SK-N-SH (cell line): ENCODE measurements around the gene KDM4C. TPM values are rescaled to one million over a fixed set of nuclear protein-coding genes. Genes with fewer than 3 reads are reported as not detected.

ENCODE experiments used
- CTCF ChIA-PET: fragments of 300-600, 350-600 bp; formaldehyde crosslinking; extraction: SDS; loops from one replicate; lab custom pipeline; 2021; lab: Yijun Ruan, JAX
- POLR2A ChIA-PET: fragments of 350-600 bp; sonication (Branson Sonifier 250); formaldehyde crosslinking; extraction: SDS; loops from one replicate; lab custom pipeline; 2020; ENCODE audit warnings: antibody characterized with exemption, inconsistent platforms; lab: Yijun Ruan, JAX
- DNase-seq: peaks from one replicate; pipeline ENCODE4 v3.0.0; 2012
- H2AFZ ChIP-seq: fragments of 200-600 bp; sonication (generic); 2 replicates; pipeline ENCODE4 v1.8.1; 2016; ENCODE audit warnings: antibody characterized with exemption, mild to moderate bottlenecking, low read depth
- H3F3A ChIP-seq: fragments of 200-600 bp; sonication (generic); replicated peaks from 2 replicates; pipeline ENCODE3; 2016; ENCODE audit warnings: antibody characterized with exemption, mild to moderate bottlenecking; ENCODE audit not compliant: insufficient read depth
- H3K27ac ChIP-seq, 2 experiments: fragments of 200-500 bp in 1 of 2; fragments of 200-600 bp in 1 of 2; sonication (Bioruptor generic) in 1 of 2; sonication (generic), shearing (Covaris generic) in 1 of 2; 2 replicates each; pipeline versions ENCODE4 v1.5.1 to v1.6.1; 2014 to 2016; ENCODE audit warnings: low read depth in 2 of 2, inconsistent platforms in 1 of 2, low read length in 1 of 2, mild to moderate bottlenecking in 1 of 2, mixed read lengths in 1 of 2
- H3K27me3 ChIP-seq: fragments of 200-600 bp; sonication (generic), shearing (Covaris generic); 2 replicates; pipeline ENCODE4 v1.6.1; 2016; ENCODE audit warnings: mixed run types; ENCODE audit not compliant: insufficient read depth
- H3K36me3 ChIP-seq, 2 experiments: fragments of 200-500 bp in 1 of 2; fragments of 200-600 bp in 1 of 2; sonication (Bioruptor generic) in 1 of 2; sonication (generic) in 1 of 2; replicated peaks in 1 of 2; 2 replicates each; pipeline versions ENCODE3 to v1.5.1; 2014 to 2016; ENCODE audit warnings: low read length in 1 of 2, mild to moderate bottlenecking in 1 of 2; ENCODE audit not compliant: insufficient read depth in 2 of 2, control insufficient read depth in 1 of 2
- H3K4me1 ChIP-seq, 2 experiments: fragments of 200-500 bp in 1 of 2; fragments of 200-600 bp in 1 of 2; sonication (Bioruptor generic) in 1 of 2; sonication (generic), shearing (Covaris generic) in 1 of 2; 2 replicates each; pipeline versions ENCODE4 v1.5.1 to v1.6.1; 2014 to 2016; ENCODE audit warnings: low read depth in 1 of 2, low read length in 1 of 2, mixed run types in 1 of 2; ENCODE audit not compliant: insufficient read depth in 2 of 2, control insufficient read depth in 1 of 2
- H3K4me2 ChIP-seq: fragments of 200-600 bp; sonication (generic), shearing (Covaris generic); 2 replicates; pipeline ENCODE4 v1.6.1; 2017; ENCODE audit warnings: mixed run types
- H3K4me3 ChIP-seq, 2 experiments: fragments of 200-500 bp in 1 of 2; fragments of 200-600 bp in 1 of 2; sonication (Bioruptor generic) in 1 of 2; sonication (generic), shearing (Covaris generic) in 1 of 2; 2 replicates each; pipeline versions ENCODE4 v1.5.1 to v1.8.1; 2014 to 2016; ENCODE audit warnings: low read depth in 2 of 2, inconsistent platforms in 1 of 2, low read length in 1 of 2, mild to moderate bottlenecking in 1 of 2, mixed read lengths in 1 of 2, moderate library complexity in 1 of 2
- H3K79me2 ChIP-seq: fragments of 200-600 bp; sonication (generic); 2 replicates; pipeline ENCODE4 v1.8.1; 2017; ENCODE audit warnings: mild to moderate bottlenecking; ENCODE audit not compliant: insufficient read depth
- H3K9ac ChIP-seq: fragments of 200-600 bp; sonication (generic); 2 replicates; pipeline ENCODE4 v1.6.1; 2017; ENCODE audit warnings: mixed run types
- H3K9me2 ChIP-seq: fragments of 200-600 bp; sonication (generic); 2 replicates; pipeline ENCODE4 v1.6.1; 2017; ENCODE audit warnings: mixed run types
- H3K9me3 ChIP-seq: fragments of 200-600 bp; sonication (generic); 2 replicates; pipeline ENCODE4 v1.6.1; 2017; ENCODE audit warnings: mixed run types, mild to moderate bottlenecking, moderate library complexity
- H4K20me1 ChIP-seq: fragments of 200-600 bp; sonication (generic); 2 replicates; pipeline ENCODE4 v1.6.1; 2017; ENCODE audit warnings: mild to moderate bottlenecking, mixed run types; ENCODE audit not compliant: insufficient read depth
- CHD2 ChIP-seq: fragments of 150-350 bp; IDR thresholded peaks from 2 replicates; pipeline ENCODE4 v1.6.1; 2018; ENCODE audit warnings: low read length; ENCODE audit not compliant: partially characterized antibody
- EP300 ChIP-seq, 2 experiments: IDR thresholded peaks; 2 replicates each; pipeline versions ENCODE4 v1.4.0 to v1.6.1; 2012; ENCODE audit warnings: borderline replicate concordance in 1 of 2, low read depth in 1 of 2, low read length in 1 of 2
- EZH2phosphoT487 ChIP-seq: fragments of 200-600 bp; sonication (generic); IDR thresholded peaks from 2 replicates; pipeline ENCODE4 v1.6.1; 2017; ENCODE audit warnings: low read depth, mixed run types, mild to moderate bottlenecking, antibody characterized with exemption, moderate library complexity, borderline replicate concordance
- FOSL2 ChIP-seq: IDR thresholded peaks from 2 replicates; pipeline ENCODE4 v1.4.0; 2012; ENCODE audit warnings: low read depth, mild to moderate bottlenecking, moderate library complexity, borderline replicate concordance
- FOXJ3 ChIP-seq: sonication (generic); formaldehyde crosslinking; IDR thresholded peaks from 2 replicates; pipeline ENCODE4 v1.5.1; 2020; ENCODE audit warnings: mild to moderate bottlenecking, missing genetic modification reagents
- FOXM1 ChIP-seq: IDR thresholded peaks from 2 replicates; pipeline ENCODE4 v1.4.0; 2012; ENCODE audit warnings: low read depth, mild to moderate bottlenecking
- GABPA ChIP-seq: IDR thresholded peaks from 2 replicates; pipeline ENCODE4 v1.4.0; 2012; ENCODE audit warnings: low read depth, mild to moderate bottlenecking
- MXI1 ChIP-seq: IDR thresholded peaks from 2 replicates; pipeline ENCODE4 v1.6.1; 2012; ENCODE audit warnings: mild to moderate bottlenecking, low read depth, low read length, improper control_type of control experiment
- NFIC ChIP-seq: IDR thresholded peaks from 2 replicates; pipeline ENCODE4 v1.4.0; 2012; ENCODE audit warnings: borderline replicate concordance
- RXRA ChIP-seq: IDR thresholded peaks from 2 replicates; pipeline ENCODE4 v1.4.0; 2012; ENCODE audit warnings: low read depth, mild to moderate bottlenecking, borderline replicate concordance
- SIN3A ChIP-seq: IDR thresholded peaks from 2 replicates; pipeline ENCODE4 v1.6.1; 2012; ENCODE audit warnings: low read depth, mild to moderate bottlenecking, low read length, moderate library complexity, borderline replicate concordance
- TAF1 ChIP-seq: IDR thresholded peaks from 2 replicates; pipeline ENCODE4 v1.6.1; 2012; ENCODE audit warnings: low read depth, mild to moderate bottlenecking, low read length, moderate library complexity, borderline replicate concordance
- TCF12 ChIP-seq: IDR thresholded peaks from 2 replicates; pipeline ENCODE4 v1.4.0; 2012
- WGBS: methylation state at CpG from one replicate; pipeline ENCODE4 v1.1.6; 2017; ENCODE audit warnings: low lambda C conversion rate; 5-methylcytosine and 5-hydroxymethylcytosine counted together
- polyA plus RNA-seq, 3 experiments: library from polyadenylated mRNA; depleted of rRNA; stranded (reverse); fragments of >200 nt; gene quantifications; 2 replicates each; pipeline ENCODE4 v1.2.3, GENCODE V29; 2012
- TF ChIP-seq, protein P1 (sequence below): IDR thresholded peaks from 2 replicates; pipeline ENCODE4 v1.4.0; 2012; ENCODE audit warnings: low read depth
- TF ChIP-seq, protein P2 (sequence below): fragments of 150-350 bp; IDR thresholded peaks from 2 replicates; pipeline ENCODE4 v1.6.1; 2017; ENCODE audit warnings: antibody characterized with exemption, low read length, low read depth, borderline replicate concordance

KDM4C gene
- polyA plus RNA-seq, 1 of the 3 experiments (the other 2 are of a cell fraction): 9.4 TPM

DNA sequence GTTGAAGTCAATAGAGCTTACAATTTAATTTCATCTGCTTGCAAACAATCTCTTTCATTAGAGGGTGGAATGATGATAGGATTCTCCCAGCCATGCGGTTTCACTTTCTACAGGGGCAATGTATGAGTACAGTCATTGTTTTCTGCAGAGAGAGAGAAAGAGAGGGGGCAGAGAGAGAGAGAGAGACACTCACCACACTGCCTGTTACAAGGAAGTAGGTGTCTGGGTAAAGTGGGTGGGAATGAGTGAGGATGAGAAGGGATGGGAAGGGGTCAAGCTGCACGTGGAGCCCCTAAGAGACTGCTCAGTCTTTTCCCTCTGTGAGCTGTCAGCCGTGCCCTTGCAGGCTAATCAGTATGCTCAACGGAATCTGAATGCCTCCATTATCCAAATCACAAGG is 454.3 kb downstream of the KDM4C start:
- Histone ChIP-seq H3K4me1 (no peaks in the 10 kb centered on the region), H3K9ac (no peak overlapping the region), H3K9me3 (no peaks in the 10 kb centered on the region), H4K20me1 (no peaks in the 10 kb centered on the region), H3F3A (no peaks in the 10 kb centered on the region), H3K27ac (no peak overlapping the region), H3K9me2 (no peaks in the 10 kb centered on the region), H2AFZ (no peak overlapping the region), H3K27me3 (no peaks in the 10 kb centered on the region), H3K36me3 (no peaks in the 10 kb centered on the region), H3K79me2 (no peaks in the 10 kb centered on the region), H3K4me3 (no peak overlapping the region), H3K4me2 (0 out of 2 replicates have a peak overlapping the region, but pooled peaks have one; percentile 28)
- DNase-seq: no peak
- ChIA-PET POLR2A (no interaction called here), CTCF (interaction anchor here (1.0 kb wide), 1 partner anchor 17 kb away, joined by 3 read pairs; no protein-coding TSS in a partner anchor)
- TF ChIP-seq CHD2 (no peak), EP300 (IDR thresholded peaks at IDR 0.05; ENCODE audit: borderline replicate concordance in 1 of 2, low read depth in 1 of 2, low read length in 1 of 2) (no peak), EZH2phosphoT487 (no peak), MXI1 (no peak), RXRA (no peak)
- TF ChIP-seq, protein P1, sequence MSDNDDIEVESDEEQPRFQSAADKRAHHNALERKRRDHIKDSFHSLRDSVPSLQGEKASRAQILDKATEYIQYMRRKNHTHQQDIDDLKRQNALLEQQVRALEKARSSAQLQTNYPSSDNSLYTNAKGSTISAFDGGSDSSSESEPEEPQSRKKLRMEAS: no peak
- 37% methylated on average over 4 of the region's 4 CpGs for WGBS

DNA sequence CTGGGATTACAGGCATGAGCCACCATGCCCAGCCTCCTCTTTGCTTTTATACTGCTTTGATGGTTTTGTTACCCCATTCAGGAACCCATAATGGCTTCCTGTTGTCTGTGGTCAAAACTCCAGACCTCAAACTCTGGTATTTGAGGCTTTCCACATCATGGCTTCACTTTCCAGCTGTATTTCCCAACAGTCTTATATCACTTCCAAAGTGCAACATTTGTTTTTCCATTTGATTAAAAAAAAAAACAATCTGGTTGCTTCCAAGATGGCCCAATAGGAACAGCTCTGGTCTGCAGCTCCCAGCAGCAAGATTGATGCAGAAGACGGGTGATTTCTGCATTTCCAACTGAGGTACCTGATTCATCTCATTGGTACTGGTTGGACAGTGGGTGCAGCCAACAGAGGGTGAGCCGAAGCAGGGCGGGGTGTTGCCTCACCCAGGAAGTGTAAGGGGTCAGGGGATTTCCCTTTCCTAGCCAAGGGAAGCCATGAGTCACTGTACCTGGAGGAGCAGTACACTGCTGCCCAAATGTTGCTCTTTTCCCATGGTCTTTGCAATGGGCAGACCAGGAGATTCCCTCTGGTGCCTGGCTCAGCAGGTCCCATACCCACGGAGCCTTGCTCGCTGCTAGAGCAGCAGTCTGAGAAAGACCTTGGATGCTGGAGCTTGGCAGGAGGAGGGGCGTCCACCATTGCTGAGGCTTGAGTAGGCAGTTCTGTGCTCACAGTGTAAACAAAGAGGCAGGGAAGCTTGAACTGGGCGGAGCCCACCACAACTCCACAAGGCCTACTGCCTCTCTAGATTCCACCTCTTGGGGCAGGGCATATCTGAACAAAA is 458.4 kb downstream of the KDM4C start:
- Histone ChIP-seq H3K9me2 (no peaks in the 10 kb centered on the region), H3K4me3 (no peak overlapping the region)
- no peak for DNase-seq
- TF ChIP-seq GABPA (no peak), NFIC (no peak), TCF12 (no peak), FOXM1 (no peak), SIN3A (no peak), FOXJ3 (CRISPR knock-in tag) (no peak), FOSL2 (no peak), EZH2phosphoT487 (no peak), TAF1 (no peak)
- TF ChIP-seq, protein P2, sequence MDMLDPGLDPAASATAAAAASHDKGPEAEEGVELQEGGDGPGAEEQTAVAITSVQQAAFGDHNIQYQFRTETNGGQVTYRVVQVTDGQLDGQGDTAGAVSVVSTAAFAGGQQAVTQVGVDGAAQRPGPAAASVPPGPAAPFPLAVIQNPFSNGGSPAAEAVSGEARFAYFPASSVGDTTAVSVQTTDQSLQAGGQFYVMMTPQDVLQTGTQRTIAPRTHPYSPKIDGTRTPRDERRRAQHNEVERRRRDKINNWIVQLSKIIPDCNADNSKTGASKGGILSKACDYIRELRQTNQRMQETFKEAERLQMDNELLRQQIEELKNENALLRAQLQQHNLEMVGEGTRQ: no peak
- TF ChIP-seq, all 33 proteins: peak for 0
- Histone ChIP-seq H3K79me2 (no peaks in the 10 kb centered on the region), H3K36me3 (no peaks in the 10 kb centered on the region), H3K9ac (no peak overlapping the region), H4K20me1 (no peaks in the 10 kb centered on the region), H3K9me3 (no peaks in the 10 kb centered on the region), H3K4me2 (no peak overlapping the region), H3K27me3 (no peaks in the 10 kb centered on the region), H3F3A (no peaks in the 10 kb centered on the region), H3K27ac (no peak overlapping the region), H2AFZ (no peak overlapping the region), H3K4me1 (no peaks in the 10 kb centered on the region)
- 52% methylated on average over 4 of the region's 7 CpGs for WGBS
- CTCF ChIA-PET: no interaction called here
- POLR2A ChIA-PET: no interaction called here
